GM12878 (cell line): ENCODE data around the gene KIFC3. TPM values are rescaled to one million over a fixed set of nuclear protein-coding genes. Genes with fewer than 3 reads are reported as not detected.

Experiments used
- ATAC-seq: fragments of 200-7000 bp; cut with Tn5 transposase; 3 replicates; pipeline ENCODE4 v1.9.1; 2020; ENCODE audit warnings: mild to moderate bottlenecking, moderate library complexity
- BruUV-seq: library from RNA; stranded (reverse); fragments of 400-500 nt; replicated peaks from 2 replicates; lab custom pipeline; 2021; lab: Mats Ljungman, UMichigan
- CTCF ChIA-PET: fragments of 300-600 bp; sonication (Branson Sonifier 250); formaldehyde crosslinking; extraction: SDS; loops from one replicate; lab custom pipeline; 2021; ENCODE audit warnings: inconsistent platforms; lab: Yijun Ruan, JAX
- POLR2A ChIA-PET: fragments of 350-600 bp; formaldehyde crosslinking; extraction: SDS; loops from one replicate; lab custom pipeline; 2021; ENCODE audit warnings: inconsistent platforms; lab: Charles Lee
- RAD21 ChIA-PET: fragments of 300-600 bp; sonication (Branson Sonifier 250); formaldehyde crosslinking; loops from one replicate; lab custom pipeline; 2023; ENCODE audit warnings: antibody characterized with exemption; ENCODE audit not compliant: unreplicated experiment; lab: Charles Lee
- SMC1A ChIA-PET: fragments of 300-600 bp; sonication (Branson Sonifier 250); formaldehyde crosslinking; loops from one replicate; lab custom pipeline; 2023; ENCODE audit not compliant: unreplicated experiment, uncharacterized antibody; lab: Charles Lee
- DNase-seq: peaks from one replicate; pipeline ENCODE4 v3.0.0-alpha.2; 2011; ENCODE audit warnings: low read depth, low spot score
- FAIRE-seq: peaks from 3 replicates; lab custom pipeline; 2011; peaks lifted over from hg19 to GRCh38; lab: Jason Lieb, UNC
- H2AFZ ChIP-seq: 2 replicates; pipeline ENCODE4 v1.6.0; 2011; ENCODE audit warnings: low read depth, low read length, control low read depth; ENCODE audit not compliant: control insufficient read depth
- H3K27ac ChIP-seq: 2 replicates; pipeline ENCODE4 v1.5.1; 2011; ENCODE audit warnings: control low read depth; ENCODE audit not compliant: control insufficient read depth, insufficient read depth
- H3K27me3 ChIP-seq, 2 experiments: replicated peaks in 1 of 2; 2 replicates each; pipeline versions ENCODE4 v1.6.0 to v1.6.1; 2011; ENCODE audit warnings: low read length in 1 of 2; ENCODE audit not compliant: control insufficient read depth in 2 of 2, insufficient read depth in 2 of 2
- H3K36me3 ChIP-seq, 2 experiments: 2 replicates each; pipeline ENCODE4 v1.5.1; 2011; ENCODE audit warnings: low read length in 1 of 2; ENCODE audit not compliant: control insufficient read depth in 2 of 2, insufficient read depth in 2 of 2
- H3K4me1 ChIP-seq: 2 replicates; pipeline ENCODE4 v1.6.1; 2011; ENCODE audit warnings: mild to moderate bottlenecking, low read length, moderate library complexity, mixed read lengths; ENCODE audit not compliant: control insufficient read depth, insufficient read depth
- H3K4me2 ChIP-seq: 2 replicates; pipeline ENCODE4 v1.6.0; 2011; ENCODE audit warnings: control low read depth; ENCODE audit not compliant: control insufficient read depth, insufficient read depth
- H3K4me3 ChIP-seq: fragments of 200-600 bp; sonication (generic); 2 replicates; pipeline ENCODE4 v1.5.1; 2016
- H3K79me2 ChIP-seq: 2 replicates; pipeline ENCODE4 v1.6.0; 2011; ENCODE audit warnings: low read length; ENCODE audit not compliant: control insufficient read depth, insufficient read depth
- H3K9ac ChIP-seq: 2 replicates; pipeline ENCODE4 v1.8.0; 2011; ENCODE audit warnings: low read length, control low read depth, mixed read lengths; ENCODE audit not compliant: control insufficient read depth, insufficient read depth
- H3K9me3 ChIP-seq: replicated peaks from 3 replicates; pipeline ENCODE4 v1.5.1; 2011; ENCODE audit warnings: mild to moderate bottlenecking, low read length; ENCODE audit not compliant: control insufficient read depth, insufficient read depth
- H4K20me1 ChIP-seq: 2 replicates; pipeline ENCODE4 v1.6.0; 2011; ENCODE audit not compliant: control insufficient read depth, insufficient read depth
- GATAD2B ChIP-seq: fragments of 450-650 bp; conservative IDR thresholded peaks from 2 replicates; pipeline ENCODE4 v1.6.1; 2017; ENCODE audit warnings: low read depth, mild to moderate bottlenecking, moderate library complexity
- HDAC6 ChIP-seq: fragments of 200-600 bp; sonication (generic); IDR thresholded peaks from one replicate; pipeline ENCODE4 v1.8.0; 2017; ENCODE audit warnings: antibody characterized with exemption; ENCODE audit not compliant: unreplicated experiment
- PAX5 ChIP-seq: IDR thresholded peaks from 2 replicates; pipeline ENCODE4 v1.6.1; 2011; ENCODE audit warnings: low read depth, low read length, borderline replicate concordance
- POU2F2 ChIP-seq: IDR thresholded peaks from 3 replicates; pipeline ENCODE4 v1.6.1; 2011; ENCODE audit warnings: low read depth, mild to moderate bottlenecking, low read length, borderline replicate concordance
- RB1 ChIP-seq: fragments of 450-650 bp; formaldehyde crosslinking; IDR thresholded peaks from 2 replicates; pipeline ENCODE4 v1.6.1; 2017; ENCODE audit warnings: mild to moderate bottlenecking, borderline replicate concordance
- RBBP5 ChIP-seq: fragments of 200-600 bp; sonication (generic); conservative IDR thresholded peaks from 2 replicates; pipeline ENCODE4 v1.6.1; 2016
- RCOR1 ChIP-seq: conservative IDR thresholded peaks from 2 replicates; pipeline ENCODE4 v1.6.1; 2012; ENCODE audit warnings: low read depth, low read length, improper control_type of control experiment
- ZNF207 ChIP-seq: fragments of 450-650 bp; IDR thresholded peaks from 2 replicates; pipeline ENCODE4 v1.6.1; 2014; ENCODE audit warnings: antibody characterized with exemption, mild to moderate bottlenecking, borderline replicate concordance
- ZNF622 ChIP-seq: fragments of 450-650 bp; IDR thresholded peaks from 2 replicates; pipeline ENCODE4 v1.6.1; 2017; ENCODE audit warnings: mild to moderate bottlenecking, inconsistent platforms
- WGBS: methylation state at CpG from one replicate; pipeline ENCODE4 v1.1.6; 2016; ENCODE audit warnings: low lambda C conversion rate; ENCODE audit not compliant: insufficient replicate concordance, insufficient coverage; ENCODE audit errors: missing lambda C conversion rate; 5-methylcytosine and 5-hydroxymethylcytosine counted together
- in situ Hi-C: fragments of 300-500 bp; cut with MboI; formaldehyde crosslinking; loops from 9 replicates; pipeline ENCODE4 v1.14.3; 2018; ENCODE audit warnings: mixed read lengths
- intact Hi-C: fragments of 100-400 bp; cut with micrococcal nuclease; formaldehyde crosslinking; loops from one replicate; pipeline ENCODE4 v1.14.2; 2022; ENCODE audit not compliant: unreplicated experiment
- polyA plus RNA-seq, 11 experiments: library from polyadenylated mRNA; depleted of rRNA in 4 of 11; unstranded in 6 of 11; stranded (reverse) in 5 of 11; fragments of >200 nt; fragmentation: Nextera tagmentation in 4 of 11; fragmentation: Illumina TruSeq in 1 of 11; extraction: Ambion mirVana in 4 of 11; extraction: Trizol in 1 of 11; gene quantifications; 1 replicate in 1 of 11; 2 replicates in 10 of 11; pipeline versions ENCODE4 v1.2.1 to v1.2.3, GENCODE V29; 2011 to 2016; ENCODE audit warnings: inconsistent platforms in 2 of 11, missing spikeins in 2 of 11, low read depth in 1 of 11
- total RNA-seq, 4 experiments: library from RNA; depleted of rRNA in 3 of 4; stranded (reverse); fragments of >200 nt in 3 of 4; fragmentation: Illumina TruSeq in 1 of 4; extraction: Trizol in 1 of 4; gene quantifications; 2 replicates each; pipeline versions ENCODE4 v1.2.1 to v1.2.3, GENCODE V29; 2013 to 2021
- TF ChIP-seq, protein P1 (sequence below): IDR thresholded peaks from 2 replicates; pipeline ENCODE4 v1.6.1; 2012; ENCODE audit warnings: low read depth, low read length, improper control_type of control experiment

Gene KIFC3
- total and polyA plus RNA-seq, 10 of the 15 experiments (the other 5 are each of a cell fraction or from before 2014, with no cell fraction given) = 0.22 to 1.3 (median 0.26) TPM; not detected in 3

DNA sequence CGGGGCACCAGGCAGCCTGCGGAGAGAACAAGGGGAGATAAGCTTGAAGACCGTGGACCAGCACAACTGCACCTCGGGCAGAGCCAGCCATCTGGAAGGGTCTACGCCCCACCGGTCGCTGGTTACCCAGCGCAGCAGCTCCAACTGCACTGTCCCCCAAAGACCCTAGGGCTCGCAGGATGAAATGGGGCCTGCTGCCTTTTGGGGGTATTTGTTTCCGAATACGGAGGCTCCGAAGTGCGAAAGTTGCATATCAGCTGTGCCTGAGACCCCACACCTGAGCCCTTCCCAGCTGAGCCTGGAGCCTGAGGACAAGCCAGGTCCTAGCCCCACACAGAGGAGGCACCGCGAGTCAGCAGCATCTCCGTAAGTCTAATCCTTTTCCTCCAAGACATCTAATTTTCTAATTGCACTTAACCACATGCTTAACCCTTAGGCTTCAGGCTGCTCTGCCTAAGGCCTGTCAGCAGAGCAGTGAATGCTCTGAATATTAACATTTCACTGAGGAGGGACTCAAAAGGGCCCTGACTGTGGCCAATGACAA is 4.0 kb downstream of the KIFC3 start (continued):
- no peak for TF ChIP-seq RB1
- TF ChIP-seq ZNF207 = no peak
- TF ChIP-seq, protein P1, sequence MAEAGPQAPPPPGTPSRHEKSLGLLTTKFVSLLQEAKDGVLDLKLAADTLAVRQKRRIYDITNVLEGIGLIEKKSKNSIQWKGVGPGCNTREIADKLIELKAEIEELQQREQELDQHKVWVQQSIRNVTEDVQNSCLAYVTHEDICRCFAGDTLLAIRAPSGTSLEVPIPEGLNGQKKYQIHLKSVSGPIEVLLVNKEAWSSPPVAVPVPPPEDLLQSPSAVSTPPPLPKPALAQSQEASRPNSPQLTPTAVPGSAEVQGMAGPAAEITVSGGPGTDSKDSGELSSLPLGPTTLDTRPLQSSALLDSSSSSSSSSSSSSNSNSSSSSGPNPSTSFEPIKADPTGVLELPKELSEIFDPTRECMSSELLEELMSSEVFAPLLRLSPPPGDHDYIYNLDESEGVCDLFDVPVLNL = no peak
- TF ChIP-seq GATAD2B = no peak
- TF ChIP-seq ZNF622 = no peak
- no peak for TF ChIP-seq HDAC6
- no peak for TF ChIP-seq POU2F2
- no peak for TF ChIP-seq RBBP5

DNA sequence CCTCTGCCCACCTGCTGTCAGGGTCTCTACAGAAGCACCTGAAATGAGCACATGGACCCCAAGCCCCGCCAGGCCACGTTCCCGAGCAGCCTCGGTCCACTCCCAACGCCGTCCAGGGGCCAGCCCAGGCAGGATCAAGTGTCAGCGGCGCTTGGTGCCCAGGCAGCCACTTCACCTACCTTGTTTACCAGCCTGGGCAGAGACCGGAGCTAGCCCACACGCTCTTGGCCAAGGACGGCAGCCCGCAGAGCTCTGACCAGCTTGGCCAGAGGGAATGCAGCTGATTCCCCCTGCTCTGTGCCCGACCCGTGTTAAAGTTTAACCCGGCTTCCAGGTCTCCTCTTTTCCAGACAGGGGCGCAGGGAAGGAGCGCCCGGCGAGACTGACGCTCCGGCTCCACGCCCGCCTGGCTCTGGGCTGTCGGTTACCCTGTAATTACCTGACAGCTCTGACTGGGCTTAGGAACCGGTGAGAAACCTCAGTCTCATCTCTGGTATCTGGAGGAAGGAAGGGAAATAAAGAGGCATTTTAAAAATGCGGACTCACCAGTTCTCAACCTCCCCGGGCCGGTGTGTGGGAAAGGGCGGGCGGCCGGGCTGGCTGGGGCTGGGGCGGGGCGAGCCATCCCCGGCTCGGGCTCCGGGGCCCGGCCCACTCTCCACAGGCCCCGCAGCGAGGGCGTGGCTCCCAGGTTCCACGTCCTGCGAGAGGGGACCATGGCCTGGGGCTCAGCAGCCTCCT is 4.6 kb downstream of the KIFC3 start:
- Histone ChIP-seq H3K4me1 (no peaks in the 10 kb centered on the region), H3K4me2 (no peak overlapping the region), H3K27ac (no peak overlapping the region), H2AFZ (no peak overlapping the region), H3K36me3 (no peaks in the 10 kb centered on the region), H3K27me3 (peaks cover 8 to 10% of the 10 kb centered on the region in 2 experiments; a peak in 3 of 4 replicates), H3K9ac (no peak overlapping the region), H3K79me2 (no peaks in the 10 kb centered on the region), H4K20me1 (no peaks in the 10 kb centered on the region), H3K4me3 (no peak overlapping the region), H3K9me3 (no peaks in the 10 kb centered on the region)
- ChIA-PET RAD21 (no interaction called here), SMC1A (no interaction called here), CTCF (interaction anchor here (0.5 kb wide), 1 partner anchor 11 kb away, joined by 3 read pairs; no protein-coding TSS in a partner anchor), POLR2A (no interaction called here)
- no peak for ATAC-seq
- WGBS = 56% methylated on average over 42 of the region's 42 CpGs
- FAIRE-seq = no peak
- DNase-seq = no peak
- in situ Hi-C loops (no loop called here), intact Hi-C loops (no loop called here)
- BruUV-seq = no TSS peak
- no peak for TF ChIP-seq RBBP5
- no peak for TF ChIP-seq ZNF622
- no peak for TF ChIP-seq RCOR1
- no peak for TF ChIP-seq PAX5
